ENCODE data around the gene E2F8.

E2F8 gene

GRCh38 chr11:19216709-19217374 lies 23.9 kb downstream of the E2F8 start:
- H3K9me3 ChIP-seq (ENCODE audit: low read length) = no peaks in the 10 kb centered on the region
- no peaks in the 10 kb centered on the region for H3K4me1 ChIP-seq (ENCODE audit: insufficient read depth, low read length)
- no peaks in the 10 kb centered on the region for H3K36me3 ChIP-seq (ENCODE audit: insufficient read depth, low read length)
- H3K9ac ChIP-seq (ENCODE audit: low read length) = no peak overlapping the region
- no peak overlapping the region for H3K4me3 ChIP-seq (ENCODE audit: low read depth in 1 of 2, low read length in 2 of 2)
- no peaks in the 10 kb centered on the region for H3K27me3 ChIP-seq (ENCODE audit: control insufficient read depth in 1 of 2, insufficient read depth in 2 of 2, low read length in 2 of 2)
- H3K27ac ChIP-seq (ENCODE audit: low read depth, low read length) = no peak overlapping the region

- H3K9me3 ChIP-seq (ENCODE audit: low read length) = no peaks in the 10 kb centered on the region
- H3K4me3 ChIP-seq (ENCODE audit: low read depth in 1 of 2, low read length in 2 of 2) = no peak overlapping the region
- H3K4me1 ChIP-seq (ENCODE audit: insufficient read depth, low read length) = no peaks in the 10 kb centered on the region
- H3K9ac ChIP-seq (ENCODE audit: low read length) = no peak overlapping the region
- no peaks in the 10 kb centered on the region for H3K27me3 ChIP-seq (ENCODE audit: control insufficient read depth in 1 of 2, insufficient read depth in 2 of 2, low read length in 2 of 2)
- H3K27ac ChIP-seq (ENCODE audit: low read depth, low read length) = no peak overlapping the region
- no peaks in the 10 kb centered on the region for H3K36me3 ChIP-seq (ENCODE audit: insufficient read depth, low read length)
These were observed 24.7 kb downstream of the E2F8 start for GRCh38 chr11:19216021-19216420.

DNA sequence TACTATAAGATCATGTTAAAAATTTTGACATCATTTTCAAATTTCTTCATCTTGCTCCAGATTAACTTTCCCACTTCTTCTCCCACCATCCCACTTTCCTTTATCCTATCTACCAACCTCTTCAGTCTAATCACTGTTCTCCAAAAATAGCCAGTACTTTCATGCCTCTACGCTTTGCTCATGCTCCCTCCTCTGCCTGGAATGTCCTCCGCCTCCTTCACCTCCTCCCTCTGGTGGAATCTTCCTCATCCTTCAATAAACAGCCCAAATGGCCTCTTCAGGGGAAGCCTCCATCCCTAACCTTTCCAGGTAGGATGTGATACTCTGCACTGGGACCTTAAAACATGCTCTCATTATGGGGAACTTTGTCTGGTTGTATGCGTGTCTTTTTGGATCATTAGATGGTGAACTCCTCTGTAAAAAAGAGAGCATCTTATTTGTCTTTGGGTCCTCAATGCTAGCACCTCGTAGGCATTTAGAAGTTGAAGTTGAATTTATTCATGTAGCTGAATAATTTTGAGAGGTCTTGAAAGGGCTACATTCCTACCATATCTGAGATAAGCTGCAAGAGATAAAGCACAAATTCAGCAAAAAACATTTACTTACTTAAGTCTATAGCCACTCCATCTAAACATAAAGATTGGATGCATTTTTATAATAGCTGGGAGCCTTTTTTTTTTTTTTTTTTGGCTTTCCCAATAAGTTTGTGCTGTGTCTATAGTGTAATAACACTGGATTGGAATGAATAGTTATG lies 31.0 kb downstream of the E2F8 start:
- H3K9me3 ChIP-seq (ENCODE audit: low read length) = no peaks in the 10 kb centered on the region
- H3K4me1 ChIP-seq (ENCODE audit: insufficient read depth, low read length) = no peaks in the 10 kb centered on the region
- H3K27me3 ChIP-seq (ENCODE audit: control insufficient read depth in 1 of 2, insufficient read depth in 2 of 2, low read length in 2 of 2) = no peaks in the 10 kb centered on the region
- no peaks in the 10 kb centered on the region for H3K36me3 ChIP-seq (ENCODE audit: insufficient read depth, low read length)
- H3K9ac ChIP-seq (ENCODE audit: low read length) = no peak overlapping the region
- H3K27ac ChIP-seq (ENCODE audit: low read depth, low read length) = no peak overlapping the region
- no peak overlapping the region for H3K4me3 ChIP-seq (ENCODE audit: low read depth in 1 of 2, low read length in 2 of 2)

GRCh38 chr11:19208959-19209546 lies 31.7 kb downstream of the E2F8 start:
- H3K9ac ChIP-seq (ENCODE audit: low read length) = no peak overlapping the region
- H3K27ac ChIP-seq (ENCODE audit: low read depth, low read length) = no peak overlapping the region

DNA sequence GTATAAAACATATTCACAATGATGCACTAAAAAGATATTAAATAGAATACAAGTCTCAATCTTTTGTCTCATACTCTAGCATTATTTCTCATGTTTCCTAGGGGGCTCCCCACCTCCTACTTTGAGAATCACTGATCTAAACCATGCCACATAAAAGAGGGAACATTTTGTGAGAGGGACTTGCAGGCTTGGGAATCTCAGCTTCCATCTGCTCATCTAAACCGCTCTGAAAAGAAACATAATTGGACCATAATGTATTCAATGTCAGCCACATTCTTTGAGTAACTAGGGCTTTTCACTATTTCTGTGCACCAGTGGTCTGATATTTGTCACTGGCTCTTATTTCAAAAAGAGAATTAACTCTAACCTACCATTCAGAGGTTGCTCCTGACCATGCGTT lies 32.6 kb downstream of the E2F8 start:
- Histone ChIP-seq H3K4me3 (ENCODE audit: low read depth in 1 of 2, low read length in 2 of 2) (no peak overlapping the region), H3K36me3 (ENCODE audit: insufficient read depth, low read length) (no peaks in the 10 kb centered on the region), H3K4me1 (ENCODE audit: insufficient read depth, low read length) (no peaks in the 10 kb centered on the region), H3K27ac (ENCODE audit: low read depth, low read length) (no peak overlapping the region), H3K9me3 (ENCODE audit: low read length) (no peaks in the 10 kb centered on the region), H3K9ac (ENCODE audit: low read length) (no peak overlapping the region), H3K27me3 (ENCODE audit: control insufficient read depth in 1 of 2, insufficient read depth in 2 of 2, low read length in 2 of 2) (no peaks in the 10 kb centered on the region)

More at GRCh38 chr11:19208959-19209546, 31.7 kb downstream of the E2F8 start:
- Histone ChIP-seq H3K36me3 (ENCODE audit: insufficient read depth, low read length) (no peaks in the 10 kb centered on the region), H3K27me3 (ENCODE audit: control insufficient read depth in 1 of 2, insufficient read depth in 2 of 2, low read length in 2 of 2) (no peaks in the 10 kb centered on the region), H3K4me1 (ENCODE audit: insufficient read depth, low read length) (no peaks in the 10 kb centered on the region), H3K4me3 (ENCODE audit: low read depth in 1 of 2, low read length in 2 of 2) (no peak overlapping the region), H3K9me3 (ENCODE audit: low read length) (no peaks in the 10 kb centered on the region)

GRCh38 chr11:19204836-19205235 lies 35.9 kb downstream of the E2F8 start:
- peaks cover 4% of the 10 kb centered on the region for H3K4me1 ChIP-seq (ENCODE audit: insufficient read depth, low read length)
- no peaks in the 10 kb centered on the region for H3K36me3 ChIP-seq (ENCODE audit: insufficient read depth, low read length)

DNA sequence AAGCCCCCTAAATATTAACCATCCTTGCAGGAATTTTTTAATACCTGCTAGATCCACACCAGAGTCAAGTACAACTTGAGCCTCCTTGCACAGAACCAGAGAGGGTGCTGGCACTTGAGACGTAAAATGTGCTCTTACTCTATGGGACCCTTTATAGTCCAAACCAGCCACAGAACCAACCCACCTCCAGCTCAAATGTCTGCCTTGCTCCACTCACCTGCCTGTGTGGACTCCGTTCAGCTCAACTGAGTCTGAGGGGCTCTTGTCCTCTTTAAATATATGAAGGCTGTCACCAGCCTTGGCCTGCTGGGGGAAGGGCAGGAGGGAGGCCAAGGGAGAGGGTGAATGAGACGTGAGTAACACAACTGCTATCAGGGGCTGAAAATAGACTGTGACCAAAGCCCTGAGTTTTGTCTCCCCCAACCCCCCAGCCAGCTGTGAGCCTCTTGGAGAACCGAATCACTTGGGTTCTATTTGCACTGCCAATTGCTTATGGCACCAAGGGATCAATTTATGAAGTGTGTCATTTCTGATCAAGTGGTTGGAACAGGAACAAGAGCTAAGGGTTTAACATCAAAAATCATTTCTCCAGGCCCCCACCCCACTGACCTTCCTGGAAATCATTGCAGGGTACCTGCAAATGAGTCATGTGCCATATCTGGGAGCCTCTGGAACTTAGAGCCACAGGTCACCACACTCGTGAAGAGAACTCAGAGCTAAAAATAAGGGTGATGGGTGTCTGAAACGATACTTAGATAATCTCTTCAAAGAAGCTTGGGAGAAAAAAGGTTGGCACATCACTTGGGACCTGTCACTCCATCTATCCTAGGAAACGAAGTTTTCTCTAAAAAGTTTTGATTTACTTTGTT lies 38.8 kb downstream of the E2F8 start, which contains the start of gene CSRP3:
Gene CSRP3 (minus strand): TSS at position 247 of the 869 bp plus-strand sequence. CDS start 9,535 bp downstream, outside the sequence.
- H3K27me3 ChIP-seq (ENCODE audit: control insufficient read depth in 1 of 2, insufficient read depth in 2 of 2, low read length in 2 of 2) = no peaks in the 10 kb centered on the region
- no peaks in the 10 kb centered on the region for H3K36me3 ChIP-seq (ENCODE audit: insufficient read depth, low read length)
- no peak within 1 kb of the TSS for H3K27ac ChIP-seq (ENCODE audit: low read depth, low read length)
- H3K9ac ChIP-seq (ENCODE audit: low read length) = no peak within 1 kb of the TSS
- no peak within 1 kb of the TSS for H3K4me3 ChIP-seq (ENCODE audit: low read depth in 1 of 2, low read length in 2 of 2)
- peaks cover 4% of the 10 kb centered on the region for H3K4me1 ChIP-seq (ENCODE audit: insufficient read depth, low read length)
- no peaks in the 10 kb centered on the region for H3K9me3 ChIP-seq (ENCODE audit: low read length)

More at GRCh38 chr11:19204836-19205235, 35.9 kb downstream of the E2F8 start:
- Histone ChIP-seq H3K4me3 (ENCODE audit: low read depth in 1 of 2, low read length in 2 of 2) (no peak overlapping the region), H3K27ac (ENCODE audit: low read depth, low read length) (no peak overlapping the region), H3K9me3 (ENCODE audit: low read length) (no peaks in the 10 kb centered on the region), H3K9ac (ENCODE audit: low read length) (no peak overlapping the region), H3K27me3 (ENCODE audit: control insufficient read depth in 1 of 2, insufficient read depth in 2 of 2, low read length in 2 of 2) (no peaks in the 10 kb centered on the region)

DNA sequence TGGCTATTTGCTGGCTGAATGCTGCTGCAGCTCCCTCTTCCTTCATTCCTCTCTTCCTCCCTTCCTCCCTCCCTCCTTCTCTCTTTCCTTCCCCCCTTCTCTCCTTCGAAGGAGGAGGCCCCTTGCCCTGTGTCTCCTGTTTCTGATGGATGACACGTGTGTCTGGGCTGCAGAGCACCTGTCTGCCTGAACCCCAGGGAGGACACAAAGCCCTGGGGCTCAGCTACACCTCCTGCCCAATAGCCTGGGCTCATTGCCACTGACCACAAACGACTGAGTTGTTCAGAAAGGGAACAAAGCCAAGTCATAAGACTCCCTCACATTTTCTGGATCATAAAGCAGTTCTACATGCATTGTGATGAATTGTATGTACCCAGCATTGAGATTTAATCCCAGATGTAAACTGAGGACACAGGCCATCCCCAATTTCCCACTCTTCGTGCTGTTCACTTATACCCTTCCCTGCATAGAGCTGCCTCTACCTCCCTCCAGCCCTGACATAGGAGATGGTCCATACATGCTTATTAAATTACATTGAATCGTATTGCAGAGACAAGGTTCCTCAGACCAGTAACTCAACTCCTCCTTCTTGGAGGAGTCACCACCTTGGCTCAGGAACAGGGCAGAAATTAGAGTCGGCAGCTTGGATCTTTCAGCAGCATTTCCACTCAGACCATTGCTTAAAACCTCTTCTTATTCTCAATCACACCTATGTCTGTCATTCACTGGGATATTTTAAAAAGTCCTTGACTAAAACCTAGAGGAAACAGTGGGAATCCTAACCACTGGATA lies 40.1 kb downstream of the E2F8 start:
- no peaks in the 10 kb centered on the region for H3K9me3 ChIP-seq (ENCODE audit: low read length)
- H3K4me3 ChIP-seq (ENCODE audit: low read depth in 1 of 2, low read length in 2 of 2) = no peak overlapping the region
- H3K4me1 ChIP-seq (ENCODE audit: insufficient read depth, low read length) = peaks cover 4% of the 10 kb centered on the region
- H3K36me3 ChIP-seq (ENCODE audit: insufficient read depth, low read length) = no peaks in the 10 kb centered on the region
- H3K27me3 ChIP-seq (ENCODE audit: control insufficient read depth in 1 of 2, insufficient read depth in 2 of 2, low read length in 2 of 2) = no peaks in the 10 kb centered on the region
- H3K9ac ChIP-seq (ENCODE audit: low read length) = no peak overlapping the region
- H3K27ac ChIP-seq (ENCODE audit: low read depth, low read length) = no peak overlapping the region

DNA sequence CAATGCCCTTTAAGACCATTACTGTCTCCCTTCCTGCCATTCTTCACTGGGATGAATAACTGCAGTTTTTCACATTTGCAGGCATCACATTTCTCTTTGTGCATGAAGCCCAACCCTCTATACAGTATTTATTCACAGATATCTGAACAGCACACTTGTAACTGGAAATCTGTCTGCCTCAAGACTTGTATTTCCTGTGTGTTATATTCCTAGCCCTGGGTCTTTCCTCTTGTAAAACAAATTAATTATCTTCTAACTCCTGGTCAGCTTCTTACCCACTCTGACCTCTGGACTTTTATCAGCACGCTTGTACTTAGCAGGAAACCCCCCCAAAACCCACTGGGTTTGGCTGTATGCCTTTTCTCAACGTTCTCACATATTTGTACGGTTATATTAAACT lies 41.0 kb downstream of the E2F8 start:
- H3K4me3 ChIP-seq (ENCODE audit: low read depth in 1 of 2, low read length in 2 of 2) = no peak overlapping the region
- no peak overlapping the region for H3K27ac ChIP-seq (ENCODE audit: low read depth, low read length)
- no peaks in the 10 kb centered on the region for H3K27me3 ChIP-seq (ENCODE audit: control insufficient read depth in 1 of 2, insufficient read depth in 2 of 2, low read length in 2 of 2)
- no peaks in the 10 kb centered on the region for H3K36me3 ChIP-seq (ENCODE audit: insufficient read depth, low read length)
- H3K4me1 ChIP-seq (ENCODE audit: insufficient read depth, low read length) = peaks cover 4% of the 10 kb centered on the region
- H3K9me3 ChIP-seq (ENCODE audit: low read length) = no peaks in the 10 kb centered on the region
- no peak overlapping the region for H3K9ac ChIP-seq (ENCODE audit: low read length)

- Histone ChIP-seq H3K9ac (ENCODE audit: low read length) (no peak overlapping the region), H3K27ac (ENCODE audit: low read depth, low read length) (no peak overlapping the region), H3K4me3 (ENCODE audit: low read depth in 1 of 2, low read length in 2 of 2) (no peak overlapping the region), H3K36me3 (ENCODE audit: insufficient read depth, low read length) (no peaks in the 10 kb centered on the region), H3K4me1 (ENCODE audit: insufficient read depth, low read length) (peaks cover 4% of the 10 kb centered on the region), H3K9me3 (ENCODE audit: low read length) (no peaks in the 10 kb centered on the region), H3K27me3 (ENCODE audit: control insufficient read depth in 1 of 2, insufficient read depth in 2 of 2, low read length in 2 of 2) (no peaks in the 10 kb centered on the region)
These were observed 41.7 kb downstream of the E2F8 start for GRCh38 chr11:19199048-19199447.
